ENCODE results near the gene FRMD4A.

DNA sequence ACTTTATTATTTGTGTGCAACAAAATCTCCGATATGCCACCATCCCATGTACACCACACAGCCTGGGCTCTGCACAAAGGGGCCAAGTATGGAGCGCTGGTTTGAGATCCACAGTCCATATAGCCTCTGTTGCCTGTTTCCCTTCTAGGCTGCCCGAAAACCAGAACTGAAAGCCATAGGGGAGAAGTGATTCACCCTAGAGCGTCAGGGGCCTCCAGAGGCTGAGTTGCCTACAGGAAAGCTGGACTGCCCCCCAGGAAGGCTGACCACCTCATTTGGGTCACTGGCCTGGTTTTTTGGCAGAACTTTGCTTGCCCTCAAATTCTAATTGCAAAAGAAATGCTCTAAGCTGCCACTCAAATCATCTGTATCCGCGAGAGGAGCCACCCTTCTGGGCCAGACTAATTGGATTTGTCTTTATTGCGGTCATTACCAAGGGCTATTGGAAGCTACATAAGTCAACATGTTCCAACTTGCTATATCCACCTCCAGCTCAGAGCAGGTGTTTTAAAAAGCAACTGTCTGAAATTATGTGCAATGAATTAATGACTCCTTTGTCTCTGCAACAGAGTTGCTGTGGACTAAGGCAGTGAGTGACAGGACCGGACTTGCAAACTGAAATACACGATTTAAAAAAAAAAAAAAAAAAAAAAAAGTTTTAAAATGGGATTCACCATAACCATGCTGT, 28.3 kb upstream of the FRMD4A start:
- TF ChIP-seq, protein P1, sequence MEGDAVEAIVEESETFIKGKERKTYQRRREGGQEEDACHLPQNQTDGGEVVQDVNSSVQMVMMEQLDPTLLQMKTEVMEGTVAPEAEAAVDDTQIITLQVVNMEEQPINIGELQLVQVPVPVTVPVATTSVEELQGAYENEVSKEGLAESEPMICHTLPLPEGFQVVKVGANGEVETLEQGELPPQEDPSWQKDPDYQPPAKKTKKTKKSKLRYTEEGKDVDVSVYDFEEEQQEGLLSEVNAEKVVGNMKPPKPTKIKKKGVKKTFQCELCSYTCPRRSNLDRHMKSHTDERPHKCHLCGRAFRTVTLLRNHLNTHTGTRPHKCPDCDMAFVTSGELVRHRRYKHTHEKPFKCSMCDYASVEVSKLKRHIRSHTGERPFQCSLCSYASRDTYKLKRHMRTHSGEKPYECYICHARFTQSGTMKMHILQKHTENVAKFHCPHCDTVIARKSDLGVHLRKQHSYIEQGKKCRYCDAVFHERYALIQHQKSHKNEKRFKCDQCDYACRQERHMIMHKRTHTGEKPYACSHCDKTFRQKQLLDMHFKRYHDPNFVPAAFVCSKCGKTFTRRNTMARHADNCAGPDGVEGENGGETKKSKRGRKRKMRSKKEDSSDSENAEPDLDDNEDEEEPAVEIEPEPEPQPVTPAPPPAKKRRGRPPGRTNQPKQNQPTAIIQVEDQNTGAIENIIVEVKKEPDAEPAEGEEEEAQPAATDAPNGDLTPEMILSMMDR (IDR thresholded peaks at IDR 0.05): no peak
- no peak for TF ChIP-seq ZFX (IDR thresholded peaks at IDR 0.05; ENCODE audit: borderline replicate concordance)
